ENCODE data around the gene PPP1R14C.

GRCh38 chr6:150235218-150235617 is 92.4 kb downstream of the PPP1R14C start:
- no peak for TF ChIP-seq EZH2phosphoT487 (IDR thresholded peaks at IDR 0.05; ENCODE audit: unreplicated experiment)
- TF ChIP-seq CTCF (conservative IDR thresholded peaks at IDR 0.05; ENCODE audit: low read depth in 2 of 2) = no peak
